Left hindlimb (tissue), 1 donor: ENCODE measurements around the gene FAM174C.

Experiments used
- DNase-seq: peaks from one replicate; pipeline ENCODE4 v3.0.0-alpha.2; 2018

The FAM174C gene

GRCh38 chr19:1325568-1326294 lies 50.4 kb downstream of the FAM174C start:
- no peak for DNase-seq

GRCh38 chr19:1327125-1327524 lies 51.8 kb downstream of the FAM174C start:
- no peak for DNase-seq
